ENCODE measurements around the gene CDH5. TPM values are rescaled to one million over a fixed set of nuclear protein-coding genes. Genes with fewer than 3 reads are reported as not detected.

CDH5 gene
- total RNA-seq, 2 donors from 2014 or later: 0.18 TPM; not detected in 1

DNA sequence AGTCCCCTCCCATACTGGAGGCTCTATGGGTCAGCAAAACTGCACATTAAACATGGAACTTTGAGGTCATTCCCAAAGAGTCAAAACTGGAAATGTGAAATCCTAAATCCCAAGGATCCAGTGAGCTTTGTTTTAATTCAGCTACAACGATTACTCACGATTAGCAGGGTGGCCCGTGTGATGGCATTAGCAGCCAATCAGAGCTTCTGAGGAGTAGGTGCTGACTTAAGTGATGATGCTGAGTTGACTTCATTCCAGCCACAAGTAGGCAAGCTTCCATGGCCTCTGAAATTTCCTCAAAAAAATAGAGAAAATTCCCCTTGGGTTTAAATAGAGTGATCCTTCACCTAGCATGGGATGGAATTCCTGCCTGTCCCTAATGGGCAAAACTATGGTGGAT, 32.5 kb downstream of the CDH5 start:
- no peak overlapping the region for H3K4me3 ChIP-seq (ENCODE audit: low read length)
- H3K36me3 Mint-ChIP-seq (ENCODE audit: low read depth): no peaks in the 10 kb centered on the region
- no peak overlapping the region for H3K4me3 Mint-ChIP-seq
- H3K27ac ChIP-seq (ENCODE audit: low read depth, low read length): no peak overlapping the region
- no peak for DNase-seq
- H3K9ac ChIP-seq (ENCODE audit: extremely low read depth, low read length, poor library complexity, severe bottlenecking): no peak overlapping the region
- 91 to 100% methylated on average over 3 of the region's 3 CpGs for WGBS, 2 experiments (ENCODE audit: insufficient coverage in 1 of 2, insufficient read length in 1 of 2)
- H3K9me3 Mint-ChIP-seq: no peaks in the 10 kb centered on the region
- no peaks in the 10 kb centered on the region for H3K4me1 ChIP-seq (ENCODE audit: control insufficient read depth, insufficient read depth, low read length)
- H3K36me3 ChIP-seq (ENCODE audit: control insufficient read depth, insufficient read depth, low read length): no peaks in the 10 kb centered on the region
- TF ChIP-seq, protein P1, sequence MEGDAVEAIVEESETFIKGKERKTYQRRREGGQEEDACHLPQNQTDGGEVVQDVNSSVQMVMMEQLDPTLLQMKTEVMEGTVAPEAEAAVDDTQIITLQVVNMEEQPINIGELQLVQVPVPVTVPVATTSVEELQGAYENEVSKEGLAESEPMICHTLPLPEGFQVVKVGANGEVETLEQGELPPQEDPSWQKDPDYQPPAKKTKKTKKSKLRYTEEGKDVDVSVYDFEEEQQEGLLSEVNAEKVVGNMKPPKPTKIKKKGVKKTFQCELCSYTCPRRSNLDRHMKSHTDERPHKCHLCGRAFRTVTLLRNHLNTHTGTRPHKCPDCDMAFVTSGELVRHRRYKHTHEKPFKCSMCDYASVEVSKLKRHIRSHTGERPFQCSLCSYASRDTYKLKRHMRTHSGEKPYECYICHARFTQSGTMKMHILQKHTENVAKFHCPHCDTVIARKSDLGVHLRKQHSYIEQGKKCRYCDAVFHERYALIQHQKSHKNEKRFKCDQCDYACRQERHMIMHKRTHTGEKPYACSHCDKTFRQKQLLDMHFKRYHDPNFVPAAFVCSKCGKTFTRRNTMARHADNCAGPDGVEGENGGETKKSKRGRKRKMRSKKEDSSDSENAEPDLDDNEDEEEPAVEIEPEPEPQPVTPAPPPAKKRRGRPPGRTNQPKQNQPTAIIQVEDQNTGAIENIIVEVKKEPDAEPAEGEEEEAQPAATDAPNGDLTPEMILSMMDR (conservative IDR thresholded peaks at IDR 0.05): no peak
- no peak overlapping the region for H3K27ac Mint-ChIP-seq
- H3K9me3 ChIP-seq (ENCODE audit: control insufficient read depth, low read length): no peaks in the 10 kb centered on the region
- H3K27me3 ChIP-seq (ENCODE audit: control insufficient read depth, insufficient read depth, low read length, poor library complexity, severe bottlenecking): no peaks in the 10 kb centered on the region
- peaks cover 3% of the 10 kb centered on the region for H3K27me3 Mint-ChIP-seq (ENCODE audit: insufficient read depth)
- no peaks in the 10 kb centered on the region for H3K4me1 Mint-ChIP-seq

DNA sequence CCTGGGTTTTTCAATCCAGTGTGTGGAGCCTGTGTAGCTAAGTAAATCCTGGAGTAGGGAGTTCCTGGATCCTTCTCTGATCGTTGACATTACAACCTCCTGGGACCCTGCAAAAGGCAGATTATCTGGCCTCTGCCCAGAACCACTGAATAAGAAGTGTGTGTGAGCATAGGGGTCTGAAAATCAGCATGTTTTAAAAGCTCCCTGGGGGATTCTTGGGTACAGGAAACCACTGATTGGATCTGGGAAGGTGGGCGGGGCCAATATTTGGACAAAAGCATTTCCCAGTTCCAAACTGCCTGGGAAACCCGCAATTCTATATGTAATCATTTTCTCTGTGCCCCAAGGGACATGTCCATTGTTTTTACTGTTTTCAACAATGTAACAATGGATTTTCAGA, 33.4 kb downstream of the CDH5 start:
- Mint-ChIP-seq H3K9me3 (peaks cover 4% of the 10 kb centered on the region), H3K27me3 (ENCODE audit: insufficient read depth) (peaks cover 9% of the 10 kb centered on the region), H3K4me3 (no peak overlapping the region), H3K36me3 (ENCODE audit: low read depth) (no peaks in the 10 kb centered on the region), H3K27ac (no peak overlapping the region), H3K4me1 (no peaks in the 10 kb centered on the region)
- DNase-seq: no peak
- Histone ChIP-seq H3K36me3 (ENCODE audit: control insufficient read depth, insufficient read depth, low read length) (no peaks in the 10 kb centered on the region), H3K4me3 (ENCODE audit: low read length) (no peak overlapping the region), H3K9me3 (ENCODE audit: control insufficient read depth, low read length) (peaks cover 3% of the 10 kb centered on the region), H3K4me1 (ENCODE audit: control insufficient read depth, insufficient read depth, low read length) (no peaks in the 10 kb centered on the region), H3K9ac (ENCODE audit: extremely low read depth, low read length, poor library complexity, severe bottlenecking) (no peak overlapping the region), H3K27me3 (ENCODE audit: control insufficient read depth, insufficient read depth, low read length, poor library complexity, severe bottlenecking) (no peaks in the 10 kb centered on the region), H3K27ac (ENCODE audit: low read depth, low read length) (no peak overlapping the region)
- TF ChIP-seq, protein P1 (conservative IDR thresholded peaks at IDR 0.05): no peak
- 77 to 81% methylated on average over 2 to 3 of the region's 3 CpGs for WGBS, 2 experiments (ENCODE audit: insufficient coverage in 1 of 2, insufficient read length in 1 of 2)

DNA sequence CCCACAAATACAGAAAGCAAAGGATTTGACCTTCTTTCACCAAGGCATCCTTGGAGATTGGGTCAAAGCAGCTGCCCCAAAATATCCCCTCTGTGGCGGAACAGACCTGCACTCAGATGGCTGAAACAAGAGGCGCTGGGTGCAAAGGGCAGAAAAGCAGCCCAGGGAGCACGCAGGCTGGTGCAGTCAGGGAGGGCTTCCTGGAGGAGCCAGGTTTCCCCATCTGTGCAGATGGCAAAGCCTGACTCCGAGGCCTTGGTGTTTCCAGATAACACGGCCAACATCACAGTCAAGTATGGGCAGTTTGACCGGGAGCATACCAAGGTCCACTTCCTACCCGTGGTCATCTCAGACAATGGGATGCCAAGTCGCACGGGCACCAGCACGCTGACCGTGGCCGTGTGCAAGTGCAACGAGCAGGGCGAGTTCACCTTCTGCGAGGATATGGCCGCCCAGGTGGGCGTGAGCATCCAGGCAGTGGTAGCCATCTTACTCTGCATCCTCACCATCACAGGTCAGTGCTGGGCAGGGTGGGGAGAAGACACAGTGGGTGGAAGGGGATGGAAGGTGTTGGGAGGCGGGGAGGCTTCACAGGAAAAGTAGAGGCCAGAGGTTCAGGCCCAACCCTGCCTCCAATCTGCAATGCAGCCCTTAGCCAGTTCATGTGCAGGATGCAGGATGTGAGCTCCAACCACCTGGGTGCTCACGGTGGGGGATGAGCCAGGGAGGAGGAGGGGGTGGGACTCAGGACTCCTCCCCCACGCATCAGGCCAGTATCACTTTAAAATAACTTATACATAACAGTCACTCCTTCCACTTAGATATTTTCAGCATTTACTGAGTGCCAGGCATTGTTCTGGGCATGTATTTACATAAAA, 34.3 kb downstream of the CDH5 start:
- Mint-ChIP-seq H3K36me3 (ENCODE audit: low read depth) (no peaks in the 10 kb centered on the region), H3K4me1 (no peaks in the 10 kb centered on the region), H3K27me3 (ENCODE audit: insufficient read depth) (peaks cover 17% of the 10 kb centered on the region), H3K27ac (no peak overlapping the region), H3K4me3 (no peak overlapping the region), H3K9me3 (peaks cover 10% of the 10 kb centered on the region)
- Histone ChIP-seq H3K4me3 (ENCODE audit: low read length) (no peak overlapping the region), H3K9ac (ENCODE audit: extremely low read depth, low read length, poor library complexity, severe bottlenecking) (no peak overlapping the region), H3K27ac (ENCODE audit: low read depth, low read length) (no peak overlapping the region), H3K9me3 (ENCODE audit: control insufficient read depth, low read length) (peaks cover 8% of the 10 kb centered on the region), H3K27me3 (ENCODE audit: control insufficient read depth, insufficient read depth, low read length, poor library complexity, severe bottlenecking) (no peaks in the 10 kb centered on the region), H3K4me1 (ENCODE audit: control insufficient read depth, insufficient read depth, low read length) (no peaks in the 10 kb centered on the region), H3K36me3 (ENCODE audit: control insufficient read depth, insufficient read depth, low read length) (no peaks in the 10 kb centered on the region)
- TF ChIP-seq, protein P1 (conservative IDR thresholded peaks at IDR 0.05): no peak
- WGBS, 2 experiments (ENCODE audit: insufficient coverage in 1 of 2, insufficient read length in 1 of 2): 93 to 95% methylated on average over 11 to 20 of the region's 20 CpGs
- DNase-seq: no peak
